Measurements from ENCODE around the gene RASA3.

DNA sequence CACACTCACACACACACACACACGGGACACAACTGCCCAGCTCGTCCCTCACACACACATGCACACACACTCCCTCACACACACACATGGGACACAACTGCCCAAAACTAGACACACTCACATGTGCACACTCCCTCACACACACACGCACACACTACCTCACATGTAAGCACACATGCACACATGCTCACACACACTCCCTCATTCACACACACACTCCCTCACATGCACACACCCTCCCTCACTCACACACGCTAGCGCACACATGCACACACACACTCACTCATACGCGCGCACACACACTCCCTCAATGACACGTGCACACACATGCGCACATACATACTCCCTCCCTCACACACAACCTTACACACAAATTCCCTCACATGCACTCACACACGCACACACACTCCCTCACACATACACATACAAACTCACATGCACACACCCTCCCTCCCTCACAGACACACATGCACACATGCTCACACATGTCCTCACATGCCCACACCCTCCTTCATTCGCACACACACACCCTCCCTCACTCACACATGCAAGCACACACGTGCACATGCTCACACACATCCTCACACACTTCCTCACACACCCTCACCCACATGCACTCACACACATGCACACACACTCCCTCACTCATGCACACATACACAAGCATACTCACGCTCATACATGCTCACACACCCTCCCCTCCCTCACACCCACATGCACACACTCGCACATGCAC, 9.0 kb upstream of the RASA3 start:
- TF ChIP-seq, protein P1, sequence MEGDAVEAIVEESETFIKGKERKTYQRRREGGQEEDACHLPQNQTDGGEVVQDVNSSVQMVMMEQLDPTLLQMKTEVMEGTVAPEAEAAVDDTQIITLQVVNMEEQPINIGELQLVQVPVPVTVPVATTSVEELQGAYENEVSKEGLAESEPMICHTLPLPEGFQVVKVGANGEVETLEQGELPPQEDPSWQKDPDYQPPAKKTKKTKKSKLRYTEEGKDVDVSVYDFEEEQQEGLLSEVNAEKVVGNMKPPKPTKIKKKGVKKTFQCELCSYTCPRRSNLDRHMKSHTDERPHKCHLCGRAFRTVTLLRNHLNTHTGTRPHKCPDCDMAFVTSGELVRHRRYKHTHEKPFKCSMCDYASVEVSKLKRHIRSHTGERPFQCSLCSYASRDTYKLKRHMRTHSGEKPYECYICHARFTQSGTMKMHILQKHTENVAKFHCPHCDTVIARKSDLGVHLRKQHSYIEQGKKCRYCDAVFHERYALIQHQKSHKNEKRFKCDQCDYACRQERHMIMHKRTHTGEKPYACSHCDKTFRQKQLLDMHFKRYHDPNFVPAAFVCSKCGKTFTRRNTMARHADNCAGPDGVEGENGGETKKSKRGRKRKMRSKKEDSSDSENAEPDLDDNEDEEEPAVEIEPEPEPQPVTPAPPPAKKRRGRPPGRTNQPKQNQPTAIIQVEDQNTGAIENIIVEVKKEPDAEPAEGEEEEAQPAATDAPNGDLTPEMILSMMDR (IDR thresholded peaks at IDR 0.05): no peak
- no peak for TF ChIP-seq POLR2A (IDR thresholded peaks at IDR 0.05)
